ENCODE results near the gene ADORA1.

GRCh38 chr1:203186446-203187303, 59.1 kb downstream of the ADORA1 start, which contains the start of gene CHI3L1:
- TF ChIP-seq, protein P1, sequence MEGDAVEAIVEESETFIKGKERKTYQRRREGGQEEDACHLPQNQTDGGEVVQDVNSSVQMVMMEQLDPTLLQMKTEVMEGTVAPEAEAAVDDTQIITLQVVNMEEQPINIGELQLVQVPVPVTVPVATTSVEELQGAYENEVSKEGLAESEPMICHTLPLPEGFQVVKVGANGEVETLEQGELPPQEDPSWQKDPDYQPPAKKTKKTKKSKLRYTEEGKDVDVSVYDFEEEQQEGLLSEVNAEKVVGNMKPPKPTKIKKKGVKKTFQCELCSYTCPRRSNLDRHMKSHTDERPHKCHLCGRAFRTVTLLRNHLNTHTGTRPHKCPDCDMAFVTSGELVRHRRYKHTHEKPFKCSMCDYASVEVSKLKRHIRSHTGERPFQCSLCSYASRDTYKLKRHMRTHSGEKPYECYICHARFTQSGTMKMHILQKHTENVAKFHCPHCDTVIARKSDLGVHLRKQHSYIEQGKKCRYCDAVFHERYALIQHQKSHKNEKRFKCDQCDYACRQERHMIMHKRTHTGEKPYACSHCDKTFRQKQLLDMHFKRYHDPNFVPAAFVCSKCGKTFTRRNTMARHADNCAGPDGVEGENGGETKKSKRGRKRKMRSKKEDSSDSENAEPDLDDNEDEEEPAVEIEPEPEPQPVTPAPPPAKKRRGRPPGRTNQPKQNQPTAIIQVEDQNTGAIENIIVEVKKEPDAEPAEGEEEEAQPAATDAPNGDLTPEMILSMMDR (IDR thresholded peaks at IDR 0.05; ENCODE audit: low read length) = no peak
- no peak for TF ChIP-seq EZH2 (optimal IDR thresholded peaks at IDR 0.05; ENCODE audit: low read depth, low read length)
- TF ChIP-seq EZH2phosphoT487 (IDR thresholded peaks at IDR 0.05; ENCODE audit: low read length) = no peak

Data from MM.1S (cell line).